Breast epithelium (tissue), 3 donors: Measurements from ENCODE around the gene R3HDM4.

Experiments
- CTCF ChIP-seq, 3 donors: fragments of 450-650 bp; IDR thresholded peaks; one replicate each; pipeline ENCODE4 v1.5.1; 2016 to 2017; ENCODE audit warnings: antibody characterized with exemption in 3 of 3, mild to moderate bottlenecking in 3 of 3, moderate library complexity in 3 of 3
- POLR2A ChIP-seq: fragments of 450-650 bp; IDR thresholded peaks from one replicate; pipeline ENCODE4 v1.6.1; 2016; ENCODE audit warnings: antibody characterized with exemption, mild to moderate bottlenecking, moderate library complexity

GRCh38 chr19:867301-867793, 45.7 kb downstream of the R3HDM4 start:
- TF ChIP-seq POLR2A (no peak), CTCF (IDR thresholded peaks at IDR 0.05) (no peak)
